ENCODE data around the gene KCNK15.

- TF ChIP-seq, protein P1, sequence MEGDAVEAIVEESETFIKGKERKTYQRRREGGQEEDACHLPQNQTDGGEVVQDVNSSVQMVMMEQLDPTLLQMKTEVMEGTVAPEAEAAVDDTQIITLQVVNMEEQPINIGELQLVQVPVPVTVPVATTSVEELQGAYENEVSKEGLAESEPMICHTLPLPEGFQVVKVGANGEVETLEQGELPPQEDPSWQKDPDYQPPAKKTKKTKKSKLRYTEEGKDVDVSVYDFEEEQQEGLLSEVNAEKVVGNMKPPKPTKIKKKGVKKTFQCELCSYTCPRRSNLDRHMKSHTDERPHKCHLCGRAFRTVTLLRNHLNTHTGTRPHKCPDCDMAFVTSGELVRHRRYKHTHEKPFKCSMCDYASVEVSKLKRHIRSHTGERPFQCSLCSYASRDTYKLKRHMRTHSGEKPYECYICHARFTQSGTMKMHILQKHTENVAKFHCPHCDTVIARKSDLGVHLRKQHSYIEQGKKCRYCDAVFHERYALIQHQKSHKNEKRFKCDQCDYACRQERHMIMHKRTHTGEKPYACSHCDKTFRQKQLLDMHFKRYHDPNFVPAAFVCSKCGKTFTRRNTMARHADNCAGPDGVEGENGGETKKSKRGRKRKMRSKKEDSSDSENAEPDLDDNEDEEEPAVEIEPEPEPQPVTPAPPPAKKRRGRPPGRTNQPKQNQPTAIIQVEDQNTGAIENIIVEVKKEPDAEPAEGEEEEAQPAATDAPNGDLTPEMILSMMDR (IDR thresholded peaks at IDR 0.05; ENCODE audit: low read depth, low read length), result no peak
- no peak for TF ChIP-seq EZH2phosphoT487 (IDR thresholded peaks at IDR 0.05; ENCODE audit: low read depth)
Observed at GRCh38 chr20:44723798-44724362, 21.8 kb upstream of the KCNK15 start.

Measured in OCI-LY3 (cell line).